OCI-LY7 (cell line): ENCODE measurements around the gene TMEFF1.

Experiments
- EZH2phosphoT487 ChIP-seq: fragments of 200-600 bp; sonication (generic); IDR thresholded peaks from 2 replicates; pipeline ENCODE4 v1.6.1; 2018; ENCODE audit warnings: low read depth, borderline replicate concordance, mild to moderate bottlenecking, mixed run types, antibody characterized with exemption, low read length, moderate library complexity, mixed read lengths
- TF ChIP-seq, protein P1 (sequence below): fragments of 200-600 bp; sonication (generic); conservative IDR thresholded peaks from 2 replicates; pipeline ENCODE4 v1.5.1; 2014; ENCODE audit warnings: mild to moderate bottlenecking, antibody characterized with exemption, low read length, moderate library complexity, mixed read lengths

DNA sequence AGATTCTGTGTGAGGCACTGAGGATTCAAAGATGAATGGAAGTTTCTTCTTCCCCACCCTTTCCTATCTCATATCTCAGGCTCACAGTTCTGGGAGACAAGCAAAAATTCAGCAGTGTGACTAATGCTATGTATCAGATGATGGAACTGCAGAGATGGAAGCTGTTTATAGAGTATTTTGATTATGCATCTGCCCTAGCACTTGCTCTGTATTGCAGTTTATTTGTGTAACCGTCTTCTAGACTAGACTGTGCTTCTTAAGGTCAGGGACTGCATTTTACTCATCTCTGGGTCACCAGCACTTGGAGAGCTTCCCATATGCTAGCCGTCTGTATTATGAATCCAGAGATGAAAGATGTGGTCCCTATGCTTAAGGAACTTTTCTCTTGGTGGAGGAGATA, 117.5 kb downstream of the TMEFF1 start:
- TF ChIP-seq, protein P1, sequence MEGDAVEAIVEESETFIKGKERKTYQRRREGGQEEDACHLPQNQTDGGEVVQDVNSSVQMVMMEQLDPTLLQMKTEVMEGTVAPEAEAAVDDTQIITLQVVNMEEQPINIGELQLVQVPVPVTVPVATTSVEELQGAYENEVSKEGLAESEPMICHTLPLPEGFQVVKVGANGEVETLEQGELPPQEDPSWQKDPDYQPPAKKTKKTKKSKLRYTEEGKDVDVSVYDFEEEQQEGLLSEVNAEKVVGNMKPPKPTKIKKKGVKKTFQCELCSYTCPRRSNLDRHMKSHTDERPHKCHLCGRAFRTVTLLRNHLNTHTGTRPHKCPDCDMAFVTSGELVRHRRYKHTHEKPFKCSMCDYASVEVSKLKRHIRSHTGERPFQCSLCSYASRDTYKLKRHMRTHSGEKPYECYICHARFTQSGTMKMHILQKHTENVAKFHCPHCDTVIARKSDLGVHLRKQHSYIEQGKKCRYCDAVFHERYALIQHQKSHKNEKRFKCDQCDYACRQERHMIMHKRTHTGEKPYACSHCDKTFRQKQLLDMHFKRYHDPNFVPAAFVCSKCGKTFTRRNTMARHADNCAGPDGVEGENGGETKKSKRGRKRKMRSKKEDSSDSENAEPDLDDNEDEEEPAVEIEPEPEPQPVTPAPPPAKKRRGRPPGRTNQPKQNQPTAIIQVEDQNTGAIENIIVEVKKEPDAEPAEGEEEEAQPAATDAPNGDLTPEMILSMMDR = no peak
- TF ChIP-seq EZH2phosphoT487 = no peak
